DMS 273 treated with DMSO at 0.1 percent for 48 hours (cell line): Measurements from ENCODE around the gene OR14J1.
"Not testable (repeated sequence)": the region's sequence is repeated elsewhere in the genome, so short reads cannot be mapped to it uniquely, and the experiment has no call there.

ENCODE experiments used
- DNase-seq: peaks from one replicate; lab custom pipeline; 2025; lab: John Stamatoyannopoulos, UW

The OR14J1 gene

GRCh38 chr6:29301316-29301715 lies at the start of gene OR14J1:
OR14J1 (plus strand) TSS chr6:29301701; CDS start chr6:29306690, 4,989 bp downstream.
- DNase-seq = no peak

GRCh38 chr6:29251736-29252135 lies 49.8 kb upstream of the OR14J1 start:
- DNase-seq = no peak

DNA sequence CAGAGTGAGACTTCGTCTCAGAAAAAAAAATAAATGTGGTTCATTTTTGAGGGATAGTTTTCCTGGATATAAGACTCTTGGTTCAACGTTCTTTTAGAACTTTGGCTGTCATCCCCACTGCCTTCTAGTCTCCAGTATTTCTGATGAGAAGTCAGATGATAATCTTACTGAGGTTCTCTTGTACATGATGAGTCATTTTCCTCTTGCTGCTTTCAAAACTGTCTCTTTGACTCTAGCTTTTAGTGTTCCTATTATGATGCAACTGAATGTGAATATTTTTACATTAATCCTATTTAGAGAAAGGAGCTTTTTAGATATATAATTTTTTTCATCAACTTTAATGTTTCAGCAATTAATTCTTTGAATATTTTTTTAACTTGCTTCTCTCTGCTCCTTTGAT lies 46.0 kb upstream of the OR14J1 start:
- DNase-seq = no peak

- DNase-seq = no peak
Observed at GRCh38 chr6:29259721-29260120, 41.8 kb upstream of the OR14J1 start.

DNA sequence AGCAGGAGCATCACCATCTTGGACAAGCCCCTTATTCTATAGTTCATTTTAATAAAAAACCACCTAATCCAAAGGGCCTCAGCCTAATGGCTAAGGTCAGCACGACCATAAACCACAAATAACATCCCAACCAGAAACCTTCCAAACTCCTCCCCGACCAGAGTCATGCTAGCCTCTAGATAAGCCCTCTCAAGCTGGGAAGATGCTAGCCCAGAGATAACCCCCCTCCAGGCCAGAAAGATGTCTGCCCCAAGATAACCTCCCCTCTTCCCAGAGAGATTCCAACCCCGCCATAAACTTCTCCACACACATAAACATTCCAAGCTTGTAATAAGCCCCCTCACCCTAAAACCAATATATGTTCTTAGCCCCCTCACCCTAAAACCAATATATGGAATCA lies 38.5 kb upstream of the OR14J1 start:
- no peak for DNase-seq

DNA sequence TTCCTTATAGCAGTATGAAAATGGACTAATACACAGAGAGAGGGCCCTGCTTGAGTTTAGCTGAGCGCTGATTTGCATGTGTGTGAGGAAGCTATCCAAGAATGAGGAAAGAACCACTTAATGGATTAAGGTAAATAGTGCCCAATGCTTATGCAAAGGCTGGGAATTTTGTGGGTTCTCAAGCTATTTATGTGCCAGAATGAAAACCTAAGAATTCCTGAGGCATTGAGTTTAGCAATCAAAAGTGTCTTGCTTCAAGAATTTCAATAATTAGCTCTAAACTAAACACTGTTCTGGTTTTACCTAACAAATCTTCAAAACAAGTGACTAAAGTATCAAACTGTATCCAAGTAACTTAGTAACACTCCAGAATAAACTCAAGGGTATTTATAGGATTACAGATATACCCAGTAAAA lies 7.0 kb upstream of the OR14J1 start:
- no peak for DNase-seq

DNA sequence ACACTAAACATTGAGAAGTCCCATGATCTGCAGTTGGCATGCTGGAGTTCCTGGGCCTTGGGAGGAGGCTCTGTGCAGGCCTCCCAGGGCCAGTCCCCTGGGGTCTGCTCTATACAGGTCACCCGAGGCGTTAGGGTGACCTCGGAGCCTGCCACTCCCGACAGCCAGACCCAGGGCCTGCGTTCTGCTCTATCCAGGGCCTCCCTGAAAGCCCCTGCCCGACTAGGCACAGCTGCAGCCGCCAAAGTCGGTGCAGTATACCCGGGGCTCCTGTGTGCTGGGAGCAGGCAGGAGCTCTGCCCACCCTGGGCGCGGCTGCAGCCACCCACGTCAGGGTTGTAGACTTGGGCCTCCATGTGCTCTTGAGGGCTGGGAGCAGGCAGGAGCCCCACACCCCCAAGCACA lies 6.3 kb upstream of the OR14J1 start:
- no peak for DNase-seq

DNA sequence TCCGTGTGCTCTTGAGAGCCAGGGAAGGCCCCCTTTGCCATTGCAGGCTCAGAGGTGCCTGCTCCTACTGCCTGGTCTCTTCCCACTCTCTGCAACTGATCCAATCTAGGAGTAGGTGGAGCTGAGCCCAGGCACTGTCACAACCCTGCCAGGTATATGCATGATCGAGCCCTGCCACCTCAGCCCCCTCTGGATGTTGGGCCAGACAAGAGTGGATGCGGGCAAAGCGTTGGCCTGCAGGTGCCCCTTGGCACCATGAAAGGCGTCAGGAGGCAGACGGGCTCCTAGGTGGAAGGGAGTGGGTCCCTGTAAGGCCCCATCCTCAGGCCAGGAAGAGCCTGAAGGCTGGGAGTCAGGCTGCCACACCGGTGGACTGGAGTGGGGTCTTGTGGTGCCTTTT lies 5.9 kb upstream of the OR14J1 start:
- DNase-seq = no peak

DNA sequence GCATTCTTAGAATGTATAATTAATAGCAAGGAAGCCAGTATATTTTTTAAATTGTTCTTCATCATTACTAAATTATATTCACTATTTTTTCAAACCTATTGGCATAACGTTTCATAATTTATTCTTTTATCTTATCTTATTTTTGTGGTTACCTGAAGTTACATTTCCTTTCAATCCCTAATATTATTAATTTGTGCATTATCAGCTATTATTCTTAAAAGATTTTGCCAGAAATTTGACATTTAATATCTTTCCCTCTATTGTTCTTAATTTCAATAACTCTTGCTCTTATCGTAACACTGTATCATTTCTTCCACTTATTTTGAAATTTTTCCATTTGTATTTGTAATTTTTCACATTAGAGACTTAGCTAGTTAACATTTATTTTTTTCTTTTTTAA lies 18.4 kb downstream of the OR14J1 start:
- no peak for DNase-seq

GRCh38 chr6:29323332-29323731 lies 21.8 kb downstream of the OR14J1 start:
- DNase-seq = not testable (repeated sequence)

- no peak for DNase-seq
Observed at GRCh38 chr6:29325777-29326176, 24.3 kb downstream of the OR14J1 start.

DNA sequence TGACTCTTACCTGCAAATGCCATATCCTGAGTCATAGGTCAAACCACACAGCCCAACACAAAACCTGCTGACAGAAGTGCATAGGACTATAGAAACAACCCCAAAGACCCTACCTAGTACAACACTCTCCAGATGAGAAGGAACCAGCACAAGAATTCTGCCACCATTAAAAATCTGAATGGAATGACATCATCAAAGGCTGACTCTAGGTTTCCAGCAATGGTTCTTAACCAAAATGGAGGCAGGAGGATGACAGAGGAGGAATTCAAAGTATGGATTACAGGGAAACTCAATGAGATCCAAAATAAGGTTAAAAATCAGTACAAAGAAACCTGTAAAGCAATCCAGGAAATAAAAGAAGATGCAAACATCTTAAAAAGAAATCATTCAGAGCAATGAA lies 31.2 kb downstream of the OR14J1 start:
- DNase-seq = no peak

DNA sequence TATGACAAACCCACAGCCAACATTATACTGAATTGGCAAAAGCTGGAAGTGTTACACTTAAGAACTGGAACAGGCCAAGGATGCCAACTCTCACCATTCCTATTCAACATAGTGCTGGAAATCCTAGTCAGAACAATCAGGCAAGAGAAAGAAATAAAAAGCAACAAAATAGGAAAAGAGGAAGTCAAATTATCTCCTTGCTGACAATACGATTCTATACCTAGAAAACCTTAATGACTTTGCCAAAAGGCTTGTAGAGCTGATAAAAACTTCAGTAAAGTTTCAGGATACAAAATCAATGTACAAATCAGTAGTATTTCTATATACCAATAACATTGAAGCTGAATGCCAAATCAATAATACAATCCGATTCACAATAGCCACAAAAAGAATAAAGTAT lies 34.8 kb downstream of the OR14J1 start:
- no peak for DNase-seq

GRCh38 chr6:29345380-29345779 lies 43.9 kb downstream of the OR14J1 start:
- no peak for DNase-seq

- DNase-seq = not testable (repeated sequence)
Observed at GRCh38 chr6:29349348-29349747, 47.8 kb downstream of the OR14J1 start.

DNA sequence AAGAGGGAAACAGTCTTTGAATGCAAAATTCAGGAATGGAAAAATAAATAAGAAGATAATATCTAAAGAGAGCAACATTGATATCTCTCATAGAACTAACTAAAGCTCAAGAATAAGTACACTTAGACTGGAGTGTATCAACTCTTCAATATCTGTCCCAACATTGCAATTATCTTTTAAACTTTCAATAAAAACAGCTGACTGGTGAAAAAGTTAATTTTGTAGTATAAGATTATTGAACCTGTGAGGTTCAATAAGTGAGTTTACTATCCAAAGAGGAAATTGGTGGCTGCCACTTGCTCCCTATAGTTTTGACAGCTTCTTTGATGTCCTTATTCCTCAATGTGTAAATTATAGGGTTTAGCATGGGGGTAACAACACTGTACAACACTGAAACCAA lies 53.5 kb downstream of the OR14J1 start:
- DNase-seq = no peak

DNA sequence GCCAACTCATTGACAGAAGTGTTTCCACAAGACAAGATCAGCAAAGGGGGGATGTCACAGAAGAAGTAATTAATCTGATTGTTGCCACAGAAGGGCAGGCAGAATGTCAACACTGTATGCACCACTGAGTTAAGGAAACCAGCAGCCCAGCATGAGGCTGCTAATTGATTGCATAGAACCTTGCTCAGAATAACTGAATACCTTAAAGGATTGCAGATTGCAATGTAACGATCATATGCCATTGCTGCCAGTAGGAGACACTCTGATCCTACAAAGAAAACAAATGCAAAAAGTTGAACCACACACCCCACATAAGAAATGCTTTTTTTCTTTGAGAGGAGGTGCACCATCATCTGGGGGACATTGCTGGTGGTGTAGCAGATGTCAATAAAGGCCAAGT lies 54.1 kb downstream of the OR14J1 start:
- no peak for DNase-seq
